ENCODE measurements around the gene ITGB2. TPM values are rescaled to one million over a fixed set of nuclear protein-coding genes. Genes with fewer than 3 reads are reported as not detected.

Gene ITGB2
- total RNA-seq, 4 donors from 2014 or later = 11.2 to 18.8 (median 15.3) TPM

- H3K9me3 ChIP-seq = no peaks in the 10 kb centered on the region
- H3K4me3 ChIP-seq = no peak overlapping the region
- no peaks in the 10 kb centered on the region for H3K27me3 ChIP-seq
Measured at GRCh38 chr21:44942566-44942965, 21.9 kb upstream of the ITGB2 start.

GRCh38 chr21:44941567-44941966, 20.9 kb upstream of the ITGB2 start:
- TF ChIP-seq POLR2A (IDR thresholded peaks at IDR 0.05) = no peak
- no peak for TF ChIP-seq CTCF (IDR thresholded peaks at IDR 0.05)
- TF ChIP-seq POLR2AphosphoS5 (IDR thresholded peaks at IDR 0.05) = no peak
- no peak for TF ChIP-seq EP300 (IDR thresholded peaks at IDR 0.05)
- Histone ChIP-seq H3K4me3 (no peak overlapping the region), H3K27ac (no peak overlapping the region), H3K27me3 (no peaks in the 10 kb centered on the region), H3K4me1 (peaks cover 36% of the 10 kb centered on the region), H3K9me3 (no peaks in the 10 kb centered on the region), H3K36me3 (peaks cover 31% of the 10 kb centered on the region)
- DNase-seq (ENCODE audit: low spot score in 2 of 2) = peak; percentile 53 to 58
- WGBS = 90% methylated on average over 7 of the region's 8 CpGs

More at GRCh38 chr21:44942566-44942965, 21.9 kb upstream of the ITGB2 start:
- TF ChIP-seq CTCF (IDR thresholded peaks at IDR 0.05) (no peak), POLR2A (IDR thresholded peaks at IDR 0.05) (no peak), EP300 (IDR thresholded peaks at IDR 0.05) (no peak), POLR2AphosphoS5 (IDR thresholded peaks at IDR 0.05) (no peak)
- H3K4me1 ChIP-seq = peaks cover 39% of the 10 kb centered on the region
- no peak overlapping the region for H3K27ac ChIP-seq
- peak in 1 of 2 donors; percentile 7 for DNase-seq (ENCODE audit: low spot score in 2 of 2)
- WGBS = 86% methylated on average over 2 of the region's 2 CpGs
- peaks cover 41% of the 10 kb centered on the region for H3K36me3 ChIP-seq

- Histone ChIP-seq H3K36me3 (peaks cover 20% of the 10 kb centered on the region), H3K4me3 (peak overlapping the region; percentile 90), H3K9me3 (no peaks in the 10 kb centered on the region), H3K27me3 (peaks cover 1% of the 10 kb centered on the region), H3K4me1 (peaks cover 36% of the 10 kb centered on the region), H3K27ac (peak overlapping the region; percentile 88)
- 0% methylated on average over 13 of the region's 53 CpGs for WGBS
- no peak for TF ChIP-seq EP300 (IDR thresholded peaks at IDR 0.05)
- no peak for TF ChIP-seq POLR2AphosphoS5 (IDR thresholded peaks at IDR 0.05)
- no peak for TF ChIP-seq CTCF (IDR thresholded peaks at IDR 0.05)
- no peak for TF ChIP-seq POLR2A (IDR thresholded peaks at IDR 0.05)
- DNase-seq (ENCODE audit: low spot score in 2 of 2) = peak in 1 of 2 donors; percentile 60
Measured at GRCh38 chr21:44940116-44940631, 19.5 kb upstream of the ITGB2 start.

GRCh38 chr21:44939532-44940115, 18.9 kb upstream of the ITGB2 start, which contains the start of gene SLX9:
TSS of gene SLX9 (plus strand) at chr21:44940029. CDS start at chr21:44940058, 29 bp downstream.
- H3K4me3 ChIP-seq = peak within 1 kb of the TSS; percentile 90
- peaks cover 14% of the 10 kb centered on the region for H3K36me3 ChIP-seq
- 11% methylated on average over 15 of the region's 69 CpGs for WGBS
- H3K4me1 ChIP-seq = peaks cover 36% of the 10 kb centered on the region
- peaks cover 5% of the 10 kb centered on the region for H3K27me3 ChIP-seq
- peak within 1 kb of the TSS; percentile 88 for H3K27ac ChIP-seq
- TF ChIP-seq POLR2AphosphoS5 (IDR thresholded peaks at IDR 0.05) = peak in 2 of 3 donors; percentile 76 to 81
- no peak for TF ChIP-seq POLR2A (IDR thresholded peaks at IDR 0.05)
- no peak for TF ChIP-seq CTCF (IDR thresholded peaks at IDR 0.05)
- no peak for TF ChIP-seq EP300 (IDR thresholded peaks at IDR 0.05)
- DNase-seq (ENCODE audit: low spot score in 2 of 2) = peak; percentile 81 to 85
- no peaks in the 10 kb centered on the region for H3K9me3 ChIP-seq

GRCh38 chr21:44938772-44939531, 18.3 kb upstream of the ITGB2 start:
- Histone ChIP-seq H3K9me3 (no peaks in the 10 kb centered on the region), H3K4me1 (peaks cover 36% of the 10 kb centered on the region), H3K27me3 (peaks cover 6% of the 10 kb centered on the region), H3K36me3 (peaks cover 8% of the 10 kb centered on the region), H3K27ac (peak overlapping the region; percentile 88), H3K4me3 (peak overlapping the region; percentile 90)
- DNase-seq (ENCODE audit: low spot score in 2 of 2) = peak in 1 of 2 donors; percentile 65
- whole genome bisulfite sequencing = 67% methylated on average over 18 of the region's 18 CpGs
- TF ChIP-seq EP300 (IDR thresholded peaks at IDR 0.05) (no peak), POLR2AphosphoS5 (IDR thresholded peaks at IDR 0.05) (no peak), POLR2A (IDR thresholded peaks at IDR 0.05) (no peak), CTCF (IDR thresholded peaks at IDR 0.05) (no peak)

Measured in suprapubic skin (tissue), 4 donors.